Astrocyte of the spinal cord (primary cell): ENCODE results near the gene ACKR3.

Experiments
- DNase-seq: peaks from one replicate; pipeline ENCODE4 v3.0.0; 2011; ENCODE audit warnings: low read depth, low spot score
- H3K4me3 ChIP-seq: 2 replicates; pipeline ENCODE4 v1.5.1; 2011; ENCODE audit warnings: low read depth, mild to moderate bottlenecking, low read length, moderate library complexity
- in situ Hi-C: cut with HindIII; loops from 2 replicates; pipeline ENCODE4 v1.10.0; 2017; ENCODE audit warnings: low sequenced_read_pairs
- TF ChIP-seq, protein P1 (sequence below): IDR thresholded peaks from 2 replicates; pipeline ENCODE4 v1.5.1; 2012; ENCODE audit warnings: low read depth, mild to moderate bottlenecking, low read length, inconsistent platforms

The ACKR3 gene

DNA sequence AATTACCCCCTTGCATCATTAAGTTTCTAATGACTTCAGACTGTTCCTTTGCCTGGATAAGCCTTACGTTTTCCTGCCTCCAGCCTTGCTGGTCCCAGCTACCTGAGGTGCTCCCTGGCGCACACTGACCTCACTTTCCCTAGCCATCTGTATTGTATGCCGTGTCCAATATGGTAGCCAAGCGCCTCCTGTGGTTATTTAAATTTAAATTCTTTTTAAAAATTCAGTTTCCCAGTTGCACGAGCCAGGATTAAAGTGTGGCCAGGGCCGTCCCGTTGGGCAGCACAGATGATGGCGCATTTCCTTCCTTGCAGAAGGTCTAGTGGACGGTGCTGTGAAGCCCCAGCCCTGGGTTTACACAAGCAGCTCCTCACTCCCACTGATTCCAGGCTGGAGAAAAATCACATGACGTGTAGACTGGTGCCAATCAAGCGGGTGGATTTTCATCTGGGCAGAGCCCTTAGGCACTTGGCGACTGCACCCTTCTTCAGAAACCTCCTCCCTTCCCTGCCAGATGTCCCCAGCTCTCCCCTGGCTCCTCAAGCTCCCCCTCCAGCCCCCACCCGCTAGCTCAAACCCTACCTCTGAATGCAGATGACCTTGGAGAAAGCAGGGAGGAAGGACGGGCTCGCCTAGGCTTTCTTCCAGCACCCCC, 33.9 kb downstream of the ACKR3 start:
- DNase-seq = no peak
- TF ChIP-seq, protein P1, sequence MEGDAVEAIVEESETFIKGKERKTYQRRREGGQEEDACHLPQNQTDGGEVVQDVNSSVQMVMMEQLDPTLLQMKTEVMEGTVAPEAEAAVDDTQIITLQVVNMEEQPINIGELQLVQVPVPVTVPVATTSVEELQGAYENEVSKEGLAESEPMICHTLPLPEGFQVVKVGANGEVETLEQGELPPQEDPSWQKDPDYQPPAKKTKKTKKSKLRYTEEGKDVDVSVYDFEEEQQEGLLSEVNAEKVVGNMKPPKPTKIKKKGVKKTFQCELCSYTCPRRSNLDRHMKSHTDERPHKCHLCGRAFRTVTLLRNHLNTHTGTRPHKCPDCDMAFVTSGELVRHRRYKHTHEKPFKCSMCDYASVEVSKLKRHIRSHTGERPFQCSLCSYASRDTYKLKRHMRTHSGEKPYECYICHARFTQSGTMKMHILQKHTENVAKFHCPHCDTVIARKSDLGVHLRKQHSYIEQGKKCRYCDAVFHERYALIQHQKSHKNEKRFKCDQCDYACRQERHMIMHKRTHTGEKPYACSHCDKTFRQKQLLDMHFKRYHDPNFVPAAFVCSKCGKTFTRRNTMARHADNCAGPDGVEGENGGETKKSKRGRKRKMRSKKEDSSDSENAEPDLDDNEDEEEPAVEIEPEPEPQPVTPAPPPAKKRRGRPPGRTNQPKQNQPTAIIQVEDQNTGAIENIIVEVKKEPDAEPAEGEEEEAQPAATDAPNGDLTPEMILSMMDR = no peak
- H3K4me3 ChIP-seq = no peak overlapping the region
- in situ Hi-C loops = no loop called here

DNA sequence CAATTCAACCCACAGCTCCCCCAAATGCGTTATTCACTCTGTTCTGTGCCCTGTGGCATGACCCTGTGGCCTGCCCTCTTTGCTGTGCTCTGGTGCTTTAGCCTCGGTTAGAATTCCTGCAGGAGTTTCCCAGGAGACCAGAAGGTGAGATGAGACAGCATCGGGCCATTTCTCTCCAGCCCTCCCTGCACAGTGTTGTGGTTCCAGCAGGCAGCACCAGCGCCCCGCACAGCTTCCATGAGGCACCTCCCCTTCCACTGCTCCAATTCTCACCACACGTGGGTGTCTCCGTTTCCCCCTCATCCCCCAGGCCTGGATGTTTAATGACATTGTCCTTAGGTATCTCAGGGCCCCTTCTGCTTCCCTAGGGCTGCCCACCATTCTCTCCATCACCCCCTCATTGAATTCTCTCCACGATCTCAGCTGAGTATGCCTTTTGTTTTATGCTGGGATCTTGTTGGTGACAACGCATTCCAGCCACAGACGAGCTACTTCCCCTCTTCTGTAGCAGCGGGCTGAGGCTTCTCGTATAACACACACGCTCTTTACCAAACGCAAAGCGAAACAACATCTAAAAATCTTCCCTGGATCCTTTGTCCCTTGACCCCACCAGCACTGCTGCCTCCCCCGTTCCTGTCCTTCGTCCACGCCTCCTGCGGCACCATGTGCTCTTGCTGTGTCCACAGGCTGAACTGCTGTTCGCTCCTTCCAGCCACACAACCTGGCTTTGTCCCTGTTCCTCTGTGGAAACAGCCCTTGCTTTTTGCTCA, 35.1 kb downstream of the ACKR3 start:
- no peak for DNase-seq
- H3K4me3 ChIP-seq = no peak overlapping the region
- in situ Hi-C loops = no loop called here
- TF ChIP-seq, protein P1 = no peak

DNA sequence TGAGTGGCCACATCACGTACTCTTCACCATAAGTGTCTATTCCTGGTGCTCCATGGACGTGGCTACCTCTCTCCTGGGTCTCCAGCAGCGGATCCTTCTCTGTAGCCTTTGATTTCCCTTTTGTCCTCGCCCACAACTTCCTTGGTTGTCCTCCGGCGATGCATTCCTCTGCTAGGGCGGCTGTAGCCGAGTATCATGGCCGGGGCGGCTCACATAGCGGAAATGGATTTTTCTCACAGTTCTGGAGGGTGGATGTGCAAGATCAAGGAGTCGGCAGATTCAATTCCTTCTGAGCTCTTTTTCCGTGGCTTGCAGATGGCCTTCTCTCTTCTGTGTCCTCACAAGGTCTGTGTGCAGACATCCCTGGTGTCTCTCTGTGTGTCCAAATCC, 35.7 kb downstream of the ACKR3 start:
- in situ Hi-C loops = no loop called here
- TF ChIP-seq, protein P1 = no peak
- DNase-seq = no peak
- no peak overlapping the region for H3K4me3 ChIP-seq

DNA sequence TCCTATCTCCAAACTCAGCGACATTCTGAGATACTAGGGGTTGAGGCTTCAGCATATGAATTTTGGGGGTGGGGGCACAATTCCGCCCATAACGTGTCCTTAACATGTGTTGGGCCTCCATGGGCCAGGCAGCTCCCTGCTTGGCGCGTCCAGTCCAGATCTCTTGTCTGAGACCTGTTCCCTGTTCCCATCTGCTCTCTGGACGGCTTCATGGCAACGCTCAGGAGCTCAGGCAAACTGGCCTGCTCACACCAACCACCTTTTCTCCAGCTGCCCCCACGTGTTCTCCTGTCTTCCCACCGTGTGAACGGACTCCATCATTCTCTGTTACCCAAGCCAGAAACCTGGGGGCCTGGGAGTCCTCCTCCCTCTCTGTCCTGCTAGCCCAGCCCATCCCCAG, 36.4 kb downstream of the ACKR3 start:
- no peak overlapping the region for H3K4me3 ChIP-seq
- in situ Hi-C loops = no loop called here
- no peak for DNase-seq
- TF ChIP-seq, protein P1 = no peak

DNA sequence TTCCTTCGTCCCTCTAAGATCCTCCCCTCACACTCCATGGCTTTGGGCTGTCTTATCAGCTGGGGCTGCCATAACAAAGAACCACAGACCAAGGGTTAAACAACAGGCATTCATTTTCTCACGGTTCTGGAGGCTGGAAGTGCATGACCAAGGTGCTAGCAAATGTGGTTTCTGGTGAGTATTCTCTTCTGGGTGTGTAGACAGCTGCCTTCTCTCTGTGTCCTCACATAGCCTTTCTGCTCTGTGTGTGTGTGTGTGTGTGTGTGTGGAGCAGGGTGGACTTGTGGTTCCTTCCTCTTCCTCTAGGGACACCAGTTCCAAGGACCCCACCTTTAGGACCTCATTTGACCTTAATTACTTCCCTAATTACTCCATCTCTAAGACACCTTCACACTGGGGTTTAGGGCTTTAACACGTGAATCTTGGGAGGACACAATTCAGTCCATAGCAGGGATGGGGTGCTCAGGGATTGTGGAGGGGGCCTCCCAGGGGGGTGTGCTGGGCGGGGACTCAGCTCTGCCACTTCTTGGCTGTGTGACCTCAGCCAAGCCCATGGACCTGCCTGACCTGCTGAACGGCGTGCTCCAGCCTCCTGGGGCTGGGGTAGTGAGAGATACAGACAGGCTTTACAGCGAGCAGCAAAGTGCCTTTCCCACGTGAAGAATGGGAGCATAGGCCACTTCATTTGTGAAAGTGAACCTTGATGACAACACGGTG, 38.0 kb downstream of the ACKR3 start:
- in situ Hi-C loops = no loop called here
- no peak overlapping the region for H3K4me3 ChIP-seq
- peak; percentile 68 for DNase-seq
- TF ChIP-seq, protein P1 = peak; percentile 17

DNA sequence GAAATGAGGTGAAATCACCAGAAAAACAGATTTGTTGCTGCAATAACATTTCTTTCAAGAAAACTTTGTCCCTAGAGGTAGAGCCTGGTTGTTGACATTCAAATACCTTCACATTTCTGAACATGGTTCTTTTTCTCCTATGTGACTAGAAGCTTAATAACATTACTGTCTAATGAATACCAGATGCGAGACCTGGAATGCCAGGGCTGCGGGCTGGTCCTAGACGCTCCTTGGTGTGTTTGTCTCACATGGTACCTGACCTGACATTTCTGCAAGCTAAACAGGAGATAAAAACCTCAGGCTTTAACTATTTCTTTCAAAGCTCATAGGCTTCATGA, 38.5 kb downstream of the ACKR3 start:
- peak; percentile 19 for DNase-seq
- no peak overlapping the region for H3K4me3 ChIP-seq
- in situ Hi-C loops = no loop called here
- TF ChIP-seq, protein P1 = no peak
